ENCODE results near the gene GSAP.
"Not testable (repeated sequence)": the region's sequence is repeated elsewhere in the genome, so short reads cannot be mapped to it uniquely, and the experiment has no call there.

The GSAP gene

DNA sequence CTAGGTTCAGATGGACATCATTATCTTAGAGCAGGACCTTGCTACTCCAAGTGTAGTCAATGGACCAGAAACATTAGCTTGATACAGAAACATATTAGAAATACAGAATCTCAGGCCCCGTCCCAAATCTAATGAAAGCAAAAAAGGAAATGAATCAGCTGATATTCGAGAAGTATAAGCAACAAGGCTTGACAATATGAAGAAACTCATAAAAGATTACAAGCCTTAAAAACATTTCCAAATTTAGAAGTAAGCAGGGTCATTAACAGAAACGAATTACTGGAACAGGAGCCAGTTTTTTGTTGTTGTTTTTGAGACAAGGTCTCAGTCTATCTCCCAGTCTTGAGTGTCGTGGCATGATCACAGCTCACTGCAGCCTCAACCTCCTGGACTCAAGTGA lies 40.5 kb upstream of the GSAP start:
- no peak overlapping the region for H3K27ac ChIP-seq (ENCODE audit: low read depth, low read length)

DNA sequence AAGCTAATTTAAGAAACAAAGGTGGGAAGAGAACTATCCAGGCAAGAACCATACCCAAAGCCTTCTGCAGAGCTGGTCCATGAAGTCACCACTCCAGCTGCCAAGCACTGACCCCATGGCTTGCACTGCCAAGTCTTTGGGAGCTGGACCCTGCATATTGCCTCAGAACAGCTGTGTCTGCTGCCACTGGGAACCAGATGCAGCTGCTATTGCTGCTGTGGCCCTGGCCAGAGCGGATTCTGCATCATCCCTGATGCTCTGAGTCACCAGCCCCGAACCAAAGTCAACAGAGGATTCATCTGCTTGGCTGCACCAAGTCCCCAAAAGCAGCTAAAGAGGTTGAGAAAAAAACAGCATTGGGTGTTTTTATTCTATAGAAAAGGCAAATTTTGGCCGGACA lies 39.2 kb upstream of the GSAP start:
- no peaks in the 10 kb centered on the region for H3K9me3 ChIP-seq (ENCODE audit: control insufficient read depth in 5 of 5, low read length in 5 of 5)
- no peak overlapping the region for H3K27ac ChIP-seq (ENCODE audit: low read depth, low read length)
- no peaks in the 10 kb centered on the region for H3K27me3 ChIP-seq (ENCODE audit: control insufficient read depth in 5 of 5, insufficient read depth in 4 of 5, low read length in 5 of 5)
- peaks cover 0 to 24% (median 8%) of the 10 kb centered on the region in 5 donors for H3K4me1 ChIP-seq (ENCODE audit: control insufficient read depth in 5 of 5, insufficient read depth in 5 of 5, low read length in 5 of 5)
- no peaks in the 10 kb centered on the region for H3K36me3 ChIP-seq (ENCODE audit: control insufficient read depth in 5 of 5, insufficient read depth in 5 of 5, low read length in 5 of 5)
- H3K4me3 ChIP-seq (ENCODE audit: low read depth in 1 of 5, low read length in 5 of 5): no peak overlapping the region
- H3K9ac ChIP-seq (ENCODE audit: low read length in 5 of 5): no peak overlapping the region

More for the DNA sequence above, 40.5 kb upstream of the GSAP start:
- Histone ChIP-seq H3K4me1 (ENCODE audit: control insufficient read depth in 5 of 5, insufficient read depth in 5 of 5, low read length in 5 of 5) (peaks cover 0 to 18% (median 8%) of the 10 kb centered on the region in 5 donors), H3K4me3 (ENCODE audit: low read depth in 1 of 5, low read length in 5 of 5) (no peak overlapping the region), H3K27me3 (ENCODE audit: control insufficient read depth in 5 of 5, insufficient read depth in 4 of 5, low read length in 5 of 5) (no peaks in the 10 kb centered on the region), H3K9me3 (ENCODE audit: control insufficient read depth in 5 of 5, low read length in 5 of 5) (no peaks in the 10 kb centered on the region), H3K36me3 (ENCODE audit: control insufficient read depth in 5 of 5, insufficient read depth in 5 of 5, low read length in 5 of 5) (no peaks in the 10 kb centered on the region), H3K9ac (ENCODE audit: low read length in 5 of 5) (no peak overlapping the region)

DNA sequence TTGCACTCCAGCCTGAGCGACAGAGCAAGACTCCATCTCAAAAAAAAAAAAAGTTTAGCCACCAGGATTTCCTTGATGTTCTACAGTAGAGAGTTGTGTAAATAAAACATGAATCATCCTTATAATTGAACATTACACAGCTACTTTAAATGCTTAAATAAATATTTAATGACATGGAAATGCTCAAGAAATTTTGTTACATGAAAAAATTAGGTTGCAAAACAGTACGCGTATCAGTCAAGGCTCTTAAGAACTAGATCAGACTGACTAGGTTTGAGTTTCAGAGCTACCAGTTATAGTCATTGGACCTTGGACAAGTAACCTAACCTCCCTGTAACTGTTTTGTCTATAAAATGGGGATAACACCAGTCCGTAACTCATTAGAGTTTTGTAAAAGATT lies 38.7 kb upstream of the GSAP start:
- Histone ChIP-seq H3K9me3 (ENCODE audit: control insufficient read depth in 5 of 5, low read length in 5 of 5) (no peaks in the 10 kb centered on the region), H3K27ac (ENCODE audit: low read depth, low read length) (no peak overlapping the region), H3K4me1 (ENCODE audit: control insufficient read depth in 5 of 5, insufficient read depth in 5 of 5, low read length in 5 of 5) (peaks cover 0 to 24% (median 8%) of the 10 kb centered on the region in 5 donors), H3K4me3 (ENCODE audit: low read depth in 1 of 5, low read length in 5 of 5) (no peak overlapping the region), H3K36me3 (ENCODE audit: control insufficient read depth in 5 of 5, insufficient read depth in 5 of 5, low read length in 5 of 5) (no peaks in the 10 kb centered on the region), H3K27me3 (ENCODE audit: control insufficient read depth in 5 of 5, insufficient read depth in 4 of 5, low read length in 5 of 5) (no peaks in the 10 kb centered on the region), H3K9ac (ENCODE audit: low read length in 5 of 5) (no peak overlapping the region)

DNA sequence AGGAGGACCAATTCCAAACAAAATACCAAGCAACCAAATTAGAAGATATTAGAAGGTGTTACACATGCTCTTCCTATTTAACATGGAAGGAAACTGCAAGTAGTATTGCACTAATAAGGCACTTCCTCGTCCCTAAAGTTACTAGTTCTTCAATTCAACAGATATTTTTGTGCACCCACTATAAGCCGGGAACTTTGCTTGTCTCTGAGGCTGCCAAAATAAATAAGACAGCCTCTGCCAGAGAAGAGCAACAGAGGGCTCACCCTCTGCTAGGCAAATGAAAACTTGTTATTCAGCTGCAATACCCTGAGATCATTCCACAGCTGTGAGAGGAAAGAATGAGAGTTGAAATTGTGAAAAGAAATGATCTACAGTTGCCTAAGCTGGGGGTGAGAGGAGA lies 37.4 kb upstream of the GSAP start:
- peak overlapping the region in 1 of 5 donors; percentile 66 for H3K9ac ChIP-seq (ENCODE audit: low read length in 5 of 5)
- H3K4me1 ChIP-seq (ENCODE audit: control insufficient read depth in 5 of 5, insufficient read depth in 5 of 5, low read length in 5 of 5): peaks cover 0 to 24% (median 8%) of the 10 kb centered on the region in 5 donors
- no peaks in the 10 kb centered on the region for H3K9me3 ChIP-seq (ENCODE audit: control insufficient read depth in 5 of 5, low read length in 5 of 5)
- no peaks in the 10 kb centered on the region for H3K27me3 ChIP-seq (ENCODE audit: control insufficient read depth in 5 of 5, insufficient read depth in 4 of 5, low read length in 5 of 5)
- peak overlapping the region; percentile 13 for H3K27ac ChIP-seq (ENCODE audit: low read depth, low read length)
- no peaks in the 10 kb centered on the region for H3K36me3 ChIP-seq (ENCODE audit: control insufficient read depth in 5 of 5, insufficient read depth in 5 of 5, low read length in 5 of 5)
- H3K4me3 ChIP-seq (ENCODE audit: low read depth in 1 of 5, low read length in 5 of 5): no peak overlapping the region

DNA sequence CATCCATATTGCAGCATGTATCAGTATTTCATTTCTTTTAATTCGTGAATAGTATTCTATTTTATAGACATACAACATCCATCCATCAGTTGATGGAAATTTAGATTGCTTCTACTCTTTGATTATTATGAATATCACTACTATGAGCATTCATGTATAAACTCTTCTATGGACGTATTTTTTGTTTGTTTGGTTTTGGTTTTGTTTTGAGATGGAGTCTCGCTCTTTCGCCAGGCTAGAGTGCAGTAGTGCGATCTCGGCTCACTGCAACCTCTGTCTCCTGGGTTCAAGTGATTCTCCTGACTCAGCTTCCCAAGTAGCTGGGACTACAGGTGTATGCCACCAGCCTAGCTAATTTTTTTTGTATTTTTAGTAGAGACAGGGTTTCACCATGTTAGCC lies 35.8 kb upstream of the GSAP start:
- not testable (repeated sequence) for H3K27ac ChIP-seq (ENCODE audit: low read depth, low read length); H3K4me3 ChIP-seq (ENCODE audit: low read depth in 1 of 5, low read length in 5 of 5); H3K9ac ChIP-seq (ENCODE audit: low read length in 5 of 5); H3K27me3 ChIP-seq (ENCODE audit: control insufficient read depth in 5 of 5, insufficient read depth in 4 of 5, low read length in 5 of 5); H3K9me3 ChIP-seq (ENCODE audit: control insufficient read depth in 5 of 5, low read length in 5 of 5); H3K36me3 ChIP-seq (ENCODE audit: control insufficient read depth in 5 of 5, insufficient read depth in 5 of 5, low read length in 5 of 5)
- peaks cover 0 to 24% (median 8%) of the 10 kb centered on the region in 5 donors for H3K4me1 ChIP-seq (ENCODE audit: control insufficient read depth in 5 of 5, insufficient read depth in 5 of 5, low read length in 5 of 5)

DNA sequence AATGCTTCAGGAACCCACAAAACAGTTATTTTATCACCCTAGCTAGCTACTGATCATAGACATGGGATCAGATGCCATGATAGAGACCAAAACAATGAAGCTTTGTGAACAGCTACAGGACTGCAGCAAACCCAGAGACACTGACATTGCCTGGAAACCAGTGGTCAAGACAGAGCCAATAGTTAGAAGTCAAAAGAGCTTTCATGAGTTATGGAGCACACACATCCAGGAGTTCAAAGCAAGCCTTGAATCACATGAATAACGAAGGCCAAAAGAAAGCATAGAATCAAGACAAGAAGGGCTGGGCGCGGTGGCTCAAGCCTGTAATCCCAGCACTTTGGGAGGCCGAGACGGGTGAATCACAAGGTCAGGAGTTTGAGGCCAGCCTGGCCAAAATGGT lies 34.5 kb upstream of the GSAP start:
- Histone ChIP-seq H3K27me3 (ENCODE audit: control insufficient read depth in 5 of 5, insufficient read depth in 4 of 5, low read length in 5 of 5) (no peaks in the 10 kb centered on the region), H3K9ac (ENCODE audit: low read length in 5 of 5) (no peak overlapping the region), H3K36me3 (ENCODE audit: control insufficient read depth in 5 of 5, insufficient read depth in 5 of 5, low read length in 5 of 5) (no peaks in the 10 kb centered on the region), H3K9me3 (ENCODE audit: control insufficient read depth in 5 of 5, low read length in 5 of 5) (no peaks in the 10 kb centered on the region), H3K4me1 (ENCODE audit: control insufficient read depth in 5 of 5, insufficient read depth in 5 of 5, low read length in 5 of 5) (peaks cover 0 to 24% (median 8%) of the 10 kb centered on the region in 5 donors), H3K4me3 (ENCODE audit: low read depth in 1 of 5, low read length in 5 of 5) (no peak overlapping the region), H3K27ac (ENCODE audit: low read depth, low read length) (no peak overlapping the region)

DNA sequence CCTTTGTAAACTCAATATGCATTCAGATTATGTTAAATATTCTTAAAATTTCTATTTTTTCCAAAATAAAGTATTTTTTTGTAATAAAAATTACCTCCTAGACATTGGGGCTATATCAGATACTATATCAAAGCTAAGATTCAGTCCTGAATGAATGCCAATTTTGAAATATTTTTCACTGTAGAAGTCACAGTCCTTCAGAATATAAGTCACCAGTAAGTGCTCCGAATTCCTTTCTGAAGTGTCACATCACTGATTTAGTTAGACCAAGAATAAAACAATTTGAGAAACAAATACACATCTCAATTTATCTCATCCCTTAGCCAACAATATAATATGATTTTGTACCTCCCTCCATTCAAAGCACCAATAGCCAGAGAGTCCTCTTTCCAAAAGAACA lies 33.9 kb upstream of the GSAP start:
- Histone ChIP-seq H3K27ac (ENCODE audit: low read depth, low read length) (no peak overlapping the region), H3K4me3 (ENCODE audit: low read depth in 1 of 5, low read length in 5 of 5) (no peak overlapping the region)

DNA sequence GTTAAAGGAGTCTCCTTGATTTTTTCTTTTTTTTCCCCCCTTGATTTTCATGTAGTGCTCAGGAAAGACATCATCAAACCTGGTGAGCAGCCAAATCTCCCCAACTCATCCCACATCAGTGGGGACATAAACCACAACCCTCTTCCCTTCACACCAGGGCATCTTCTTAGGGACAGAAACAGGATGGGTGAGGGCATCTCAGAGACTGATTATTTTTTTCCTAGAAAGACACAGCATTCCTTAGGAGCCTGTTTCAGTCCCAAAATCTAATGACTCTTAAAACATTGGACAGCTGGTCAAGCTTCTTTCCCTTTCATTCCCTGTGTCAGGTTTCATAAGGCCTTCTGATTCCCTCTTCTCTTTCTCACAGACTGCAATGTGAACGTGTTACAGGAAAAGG lies 31.5 kb upstream of the GSAP start:
- Histone ChIP-seq H3K9me3 (ENCODE audit: control insufficient read depth in 5 of 5, low read length in 5 of 5) (no peaks in the 10 kb centered on the region), H3K27me3 (ENCODE audit: control insufficient read depth in 5 of 5, insufficient read depth in 4 of 5, low read length in 5 of 5) (no peaks in the 10 kb centered on the region), H3K27ac (ENCODE audit: low read depth, low read length) (no peak overlapping the region), H3K9ac (ENCODE audit: low read length in 5 of 5) (no peak overlapping the region), H3K36me3 (ENCODE audit: control insufficient read depth in 5 of 5, insufficient read depth in 5 of 5, low read length in 5 of 5) (no peaks in the 10 kb centered on the region), H3K4me3 (ENCODE audit: low read depth in 1 of 5, low read length in 5 of 5) (no peak overlapping the region), H3K4me1 (ENCODE audit: control insufficient read depth in 5 of 5, insufficient read depth in 5 of 5, low read length in 5 of 5) (peaks cover 0 to 6% (median 0%) of the 10 kb centered on the region in 5 donors)

More for the DNA sequence above, 33.9 kb upstream of the GSAP start:
- Histone ChIP-seq H3K4me1 (ENCODE audit: control insufficient read depth in 5 of 5, insufficient read depth in 5 of 5, low read length in 5 of 5) (peaks cover 0 to 24% (median 8%) of the 10 kb centered on the region in 5 donors), H3K36me3 (ENCODE audit: control insufficient read depth in 5 of 5, insufficient read depth in 5 of 5, low read length in 5 of 5) (no peaks in the 10 kb centered on the region), H3K27me3 (ENCODE audit: control insufficient read depth in 5 of 5, insufficient read depth in 4 of 5, low read length in 5 of 5) (no peaks in the 10 kb centered on the region), H3K9ac (ENCODE audit: low read length in 5 of 5) (no peak overlapping the region), H3K9me3 (ENCODE audit: control insufficient read depth in 5 of 5, low read length in 5 of 5) (no peaks in the 10 kb centered on the region)

DNA sequence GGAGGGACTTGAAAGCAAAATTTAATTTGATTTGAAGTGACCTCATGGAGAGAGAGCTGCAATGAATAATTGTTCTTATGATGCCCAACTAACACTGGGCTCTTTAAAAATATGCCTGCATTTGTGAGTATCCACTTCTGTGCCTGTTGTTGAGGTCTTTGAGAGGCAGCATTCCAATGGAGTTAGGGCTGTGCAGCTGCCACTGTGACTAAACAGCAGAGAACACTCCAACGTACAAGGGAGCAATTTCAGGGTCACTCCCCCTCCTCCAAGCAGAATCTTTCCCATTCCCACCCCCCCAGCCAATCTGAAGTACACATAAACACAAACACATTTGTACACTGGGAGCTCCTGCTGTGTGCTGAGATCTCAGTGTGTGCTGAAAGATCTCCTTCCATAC lies 28.0 kb upstream of the GSAP start:
- Histone ChIP-seq H3K9me3 (ENCODE audit: control insufficient read depth in 5 of 5, low read length in 5 of 5) (no peaks in the 10 kb centered on the region), H3K9ac (ENCODE audit: low read length in 5 of 5) (no peak overlapping the region), H3K27me3 (ENCODE audit: control insufficient read depth in 5 of 5, insufficient read depth in 4 of 5, low read length in 5 of 5) (no peaks in the 10 kb centered on the region), H3K27ac (ENCODE audit: low read depth, low read length) (no peak overlapping the region), H3K4me1 (ENCODE audit: control insufficient read depth in 5 of 5, insufficient read depth in 5 of 5, low read length in 5 of 5) (peaks cover 0 to 5% (median 3%) of the 10 kb centered on the region in 5 donors), H3K36me3 (ENCODE audit: control insufficient read depth in 5 of 5, insufficient read depth in 5 of 5, low read length in 5 of 5) (no peaks in the 10 kb centered on the region), H3K4me3 (ENCODE audit: low read depth in 1 of 5, low read length in 5 of 5) (no peak overlapping the region)

DNA sequence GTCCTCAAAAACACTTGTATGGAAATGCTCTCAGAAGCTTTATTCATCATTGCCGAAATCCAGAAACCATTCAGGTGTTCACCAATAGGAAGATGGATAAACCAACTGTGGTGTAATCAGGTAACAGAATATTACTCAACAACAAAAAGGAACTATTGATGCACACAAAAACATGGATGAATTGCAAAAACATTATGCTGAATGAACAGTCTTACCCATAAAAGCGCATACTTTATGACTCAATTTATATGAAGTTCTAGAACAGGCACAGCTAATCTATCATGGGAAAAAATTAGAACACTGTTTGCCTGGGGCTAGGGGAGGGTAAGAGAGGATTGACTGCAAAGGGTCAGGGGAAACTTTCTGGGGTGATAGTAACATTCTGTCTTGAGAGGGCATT lies 26.9 kb upstream of the GSAP start:
- no peak overlapping the region for H3K4me3 ChIP-seq (ENCODE audit: low read depth in 1 of 5, low read length in 5 of 5)
- H3K27ac ChIP-seq (ENCODE audit: low read depth, low read length): no peak overlapping the region
- H3K4me1 ChIP-seq (ENCODE audit: control insufficient read depth in 5 of 5, insufficient read depth in 5 of 5, low read length in 5 of 5): peaks cover 0 to 5% (median 3%) of the 10 kb centered on the region in 5 donors
- H3K36me3 ChIP-seq (ENCODE audit: control insufficient read depth in 5 of 5, insufficient read depth in 5 of 5, low read length in 5 of 5): no peaks in the 10 kb centered on the region
- no peak overlapping the region for H3K9ac ChIP-seq (ENCODE audit: low read length in 5 of 5)
- no peaks in the 10 kb centered on the region for H3K27me3 ChIP-seq (ENCODE audit: control insufficient read depth in 5 of 5, insufficient read depth in 4 of 5, low read length in 5 of 5)
- H3K9me3 ChIP-seq (ENCODE audit: control insufficient read depth in 5 of 5, low read length in 5 of 5): no peaks in the 10 kb centered on the region

DNA sequence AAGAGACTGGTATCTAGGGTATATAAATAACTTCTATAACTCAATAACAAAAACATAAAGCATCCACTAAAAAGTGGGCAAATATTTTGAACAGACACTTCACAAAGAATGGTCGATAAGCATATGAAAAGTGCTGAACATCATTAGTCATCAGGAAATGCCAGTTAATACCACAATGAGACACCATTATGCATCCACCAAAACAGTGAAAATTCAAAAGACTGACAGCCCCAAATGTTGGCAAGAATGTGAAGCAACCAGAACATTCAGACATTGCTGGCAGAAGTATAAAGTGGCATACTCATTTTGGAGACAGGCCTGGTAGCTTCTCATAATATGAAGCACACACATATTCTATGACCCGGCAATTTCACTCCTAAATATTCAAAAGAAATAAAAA lies 26.5 kb upstream of the GSAP start:
- Histone ChIP-seq H3K27ac (ENCODE audit: low read depth, low read length) (no peak overlapping the region), H3K9me3 (ENCODE audit: control insufficient read depth in 5 of 5, low read length in 5 of 5) (no peaks in the 10 kb centered on the region), H3K9ac (ENCODE audit: low read length in 5 of 5) (no peak overlapping the region), H3K36me3 (ENCODE audit: control insufficient read depth in 5 of 5, insufficient read depth in 5 of 5, low read length in 5 of 5) (no peaks in the 10 kb centered on the region), H3K27me3 (ENCODE audit: control insufficient read depth in 5 of 5, insufficient read depth in 4 of 5, low read length in 5 of 5) (no peaks in the 10 kb centered on the region), H3K4me1 (ENCODE audit: control insufficient read depth in 5 of 5, insufficient read depth in 5 of 5, low read length in 5 of 5) (peaks cover 0 to 5% (median 3%) of the 10 kb centered on the region in 5 donors), H3K4me3 (ENCODE audit: low read depth in 1 of 5, low read length in 5 of 5) (no peak overlapping the region)
